SKM-1 (cell line): ENCODE measurements around the gene CACNG6.
"Not testable (repeated sequence)": the region's sequence is repeated elsewhere in the genome, so short reads cannot be mapped to it uniquely, and the experiment has no call there.

ENCODE experiments used
- DNase-seq: peaks from one replicate; lab custom pipeline; 2025; ENCODE audit not compliant: unreplicated experiment; lab: John Stamatoyannopoulos, UW

The CACNG6 gene

DNA sequence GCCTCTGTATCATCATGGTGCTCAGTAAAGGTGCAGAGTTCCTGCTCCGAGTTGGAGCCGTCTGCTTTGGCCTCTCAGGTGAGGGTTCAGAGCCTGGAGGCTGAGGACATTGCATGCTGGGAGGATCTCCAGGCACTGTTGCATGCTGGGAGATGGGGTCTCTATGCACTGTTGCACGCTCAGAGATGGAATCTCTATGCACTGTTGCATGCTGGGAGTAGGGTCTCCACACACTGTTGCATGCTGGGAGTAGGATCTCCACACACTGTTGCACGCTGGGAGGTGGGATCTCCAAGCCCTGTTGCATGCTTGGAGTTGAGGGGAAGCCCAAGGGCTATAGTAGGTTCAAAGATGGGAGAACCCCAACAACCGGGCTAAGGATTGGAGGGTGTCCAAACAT lies 8.3 kb downstream of the CACNG6 start:
- DNase-seq = no peak

DNA sequence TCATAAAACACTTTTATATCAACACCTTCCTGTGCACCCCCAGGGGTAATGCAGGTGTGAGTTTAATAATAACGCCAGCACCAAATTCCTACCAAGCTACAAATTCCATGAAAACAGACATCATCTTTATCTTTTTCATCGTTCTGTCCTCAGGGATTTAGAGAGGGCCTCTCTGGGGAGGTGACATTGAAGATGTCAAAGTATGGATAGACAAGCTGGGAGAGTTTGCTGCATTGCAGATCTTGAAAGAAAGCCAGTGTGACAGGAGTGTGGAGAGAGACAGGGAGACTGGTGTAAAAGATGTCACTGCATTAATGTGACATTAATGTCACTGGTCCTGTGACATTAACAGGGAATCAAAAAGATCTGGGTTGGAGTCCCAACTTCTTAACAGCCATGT lies 10.1 kb downstream of the CACNG6 start:
- no peak for DNase-seq

DNA sequence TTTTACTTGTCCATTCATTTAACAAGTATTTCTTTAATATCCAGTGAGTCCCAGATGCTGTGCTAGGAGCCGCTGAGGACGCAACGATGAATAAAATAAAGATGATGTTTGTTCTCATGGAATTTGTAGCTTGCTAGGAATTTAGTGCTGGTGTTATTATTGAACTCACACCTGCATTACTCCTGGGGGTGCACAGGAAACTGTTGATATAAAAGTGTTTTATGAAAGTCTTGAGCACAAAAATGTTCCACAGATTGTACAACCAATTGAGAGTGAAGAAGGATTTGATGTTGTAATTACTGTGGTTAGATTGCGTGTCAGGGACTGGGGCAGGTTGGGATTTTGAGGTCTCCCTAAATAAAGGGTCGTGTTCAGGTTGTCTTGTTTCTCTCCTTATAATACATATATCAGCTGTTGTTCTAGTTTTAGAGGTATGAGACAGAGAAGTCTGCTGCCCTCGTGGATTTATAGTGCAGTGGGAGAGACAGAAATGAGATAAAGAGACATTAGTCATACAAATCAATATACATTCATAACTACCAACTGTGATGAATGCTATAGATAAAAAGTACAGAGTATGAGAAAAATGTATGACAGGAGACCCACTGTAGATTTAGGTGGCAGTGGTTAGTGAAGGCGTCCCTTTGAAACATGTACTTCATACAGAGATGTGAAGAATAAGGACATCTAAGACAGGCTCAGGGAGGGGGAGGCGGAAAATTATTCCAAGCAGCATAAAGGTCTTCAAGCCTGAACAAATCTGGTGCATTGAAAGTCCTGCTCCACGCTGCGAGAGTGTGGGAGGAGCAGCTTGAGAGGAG lies 11.3 kb downstream of the CACNG6 start:
- no peak for DNase-seq

DNA sequence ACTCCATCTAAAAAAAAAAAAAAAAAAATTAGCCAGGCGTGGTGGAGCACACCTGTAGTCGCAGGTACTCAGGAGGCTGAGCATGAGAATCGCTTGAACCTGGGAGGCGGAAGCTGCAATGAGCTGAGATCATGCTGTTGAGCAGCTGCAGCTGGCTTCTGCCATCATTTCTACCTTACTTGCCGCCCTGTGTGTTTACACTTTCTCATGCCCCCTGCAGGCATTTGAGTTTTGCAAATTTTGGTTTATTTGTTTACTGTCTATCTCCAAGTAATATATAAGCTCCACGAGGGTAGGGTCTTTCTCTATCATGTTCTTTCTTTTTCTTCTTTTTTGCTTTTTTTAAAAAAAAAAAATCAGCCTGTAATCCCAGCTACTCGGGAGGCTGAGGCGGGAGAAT lies 18.0 kb downstream of the CACNG6 start:
- no peak for DNase-seq

DNA sequence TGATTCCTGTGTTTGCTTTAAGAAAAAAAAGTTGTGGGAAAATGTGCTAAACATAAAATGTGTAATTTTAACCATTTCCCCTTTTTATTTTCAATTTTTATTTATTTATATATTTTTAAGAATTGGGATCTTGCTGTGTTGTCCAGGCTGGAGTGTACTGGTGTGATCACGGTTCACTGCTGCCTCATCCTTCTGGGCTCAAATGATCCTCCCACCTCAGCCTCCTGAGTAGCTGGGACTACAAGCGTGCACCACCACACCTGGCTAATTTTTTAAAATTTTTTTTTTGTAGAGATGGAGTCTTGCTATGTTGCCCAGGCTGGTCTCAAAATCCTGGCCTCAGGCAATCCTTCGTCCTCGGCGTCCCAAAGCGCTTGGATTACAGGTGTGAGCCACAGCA lies 19.0 kb downstream of the CACNG6 start:
- DNase-seq = no peak

DNA sequence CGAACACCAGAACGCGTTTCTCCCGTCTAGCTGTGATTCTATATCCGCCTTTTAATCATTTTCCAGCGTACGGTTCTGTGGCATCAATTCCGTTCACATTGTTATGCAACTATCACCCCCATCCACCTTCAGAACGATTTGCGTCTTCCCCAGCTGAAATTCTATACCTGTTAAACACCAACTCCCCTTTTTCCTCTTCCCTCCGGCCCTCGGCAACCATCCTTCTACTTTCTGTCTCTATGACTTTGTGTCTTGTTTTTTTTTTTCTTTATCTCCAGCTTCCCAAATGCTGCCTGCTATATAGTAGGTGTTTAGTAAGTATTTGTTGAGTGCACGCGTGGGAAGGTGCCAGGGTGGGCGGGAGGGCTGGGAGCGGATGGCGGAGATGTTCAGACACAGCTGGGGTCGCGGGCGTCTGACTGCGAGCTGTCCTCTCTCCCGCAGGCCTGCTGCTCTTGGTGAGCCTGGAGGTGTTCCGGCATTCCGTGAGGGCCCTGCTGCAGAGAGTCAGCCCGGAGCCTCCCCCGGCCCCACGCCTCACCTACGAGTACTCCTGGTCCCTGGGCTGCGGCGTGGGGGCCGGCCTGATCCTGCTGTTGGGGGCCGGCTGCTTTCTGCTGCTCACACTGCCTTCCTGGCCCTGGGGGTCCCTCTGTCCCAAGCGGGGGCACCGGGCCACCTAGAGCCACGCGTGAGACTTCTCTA lies 20.2 kb downstream of the CACNG6 start:
- no peak for DNase-seq

DNA sequence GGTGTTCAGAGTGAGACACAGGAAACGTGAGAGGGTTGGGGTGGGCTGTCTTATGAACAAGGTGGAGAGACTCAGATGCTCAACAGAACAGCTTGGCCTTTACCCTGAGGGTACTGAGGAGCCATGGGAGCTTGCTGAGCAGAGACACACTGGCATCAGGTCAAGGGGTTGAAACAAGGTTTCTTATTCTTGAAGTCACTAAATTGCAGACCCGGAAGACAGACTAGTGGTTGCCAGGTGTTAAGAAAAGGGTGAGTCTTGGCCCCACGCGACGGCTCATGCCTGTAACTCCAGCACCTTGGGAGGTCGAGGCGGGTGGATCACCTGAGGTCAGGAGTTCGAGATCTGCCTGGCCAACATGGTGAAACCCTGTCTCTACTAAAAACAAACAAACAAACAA lies 22.4 kb downstream of the CACNG6 start:
- no peak for DNase-seq

DNA sequence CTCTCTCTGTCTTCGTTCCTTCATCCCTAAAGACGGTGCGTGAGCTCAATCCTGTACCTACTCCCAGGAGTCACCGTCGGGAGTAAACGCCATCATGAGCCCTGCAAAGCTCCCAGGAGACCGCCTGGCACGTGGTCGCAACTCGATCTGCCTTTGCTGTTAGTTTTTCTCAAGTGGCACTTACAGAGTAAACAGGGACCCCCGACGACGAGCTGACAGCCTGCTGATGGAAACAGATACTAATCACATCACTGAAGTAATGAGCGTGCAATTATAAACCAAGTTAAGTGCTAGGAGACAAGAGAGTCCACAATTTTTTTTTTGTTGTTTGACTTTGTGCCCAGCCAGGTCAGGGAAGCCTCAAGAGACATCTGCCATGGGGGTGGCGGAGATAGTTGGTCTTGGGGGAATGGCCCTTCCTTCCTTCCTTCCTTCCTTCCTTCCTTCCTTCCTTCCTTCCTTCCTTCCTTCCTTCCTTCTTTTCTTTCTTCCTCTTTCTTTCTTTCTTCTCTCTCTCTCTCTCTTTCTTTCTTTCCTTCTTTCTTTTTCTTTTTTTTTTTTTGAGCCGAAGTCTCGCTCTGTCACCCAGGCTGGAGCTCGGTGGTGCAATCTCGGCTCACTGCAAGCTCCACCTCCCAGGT lies 23.6 kb downstream of the CACNG6 start:
- no peak for DNase-seq

DNA sequence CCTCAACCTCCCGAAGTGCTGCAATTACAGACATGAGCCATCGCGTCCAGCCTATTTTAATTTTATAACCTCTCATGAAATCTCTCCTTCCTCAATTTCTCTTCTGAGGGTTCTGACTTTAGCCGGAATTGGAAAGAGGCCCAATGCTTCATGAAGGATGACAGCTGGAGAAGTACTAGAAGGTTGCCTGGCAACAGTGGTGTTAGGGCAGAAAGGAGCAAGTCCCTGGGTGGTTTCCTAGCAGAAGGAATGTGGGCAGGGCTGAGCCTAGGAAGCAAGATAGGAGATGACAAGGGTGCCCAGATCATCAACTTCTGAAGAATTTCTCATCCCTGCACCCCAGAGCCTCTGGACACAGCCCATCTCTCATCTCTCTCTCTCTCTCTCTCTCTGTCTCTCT lies 25.8 kb downstream of the CACNG6 start:
- DNase-seq = no peak

DNA sequence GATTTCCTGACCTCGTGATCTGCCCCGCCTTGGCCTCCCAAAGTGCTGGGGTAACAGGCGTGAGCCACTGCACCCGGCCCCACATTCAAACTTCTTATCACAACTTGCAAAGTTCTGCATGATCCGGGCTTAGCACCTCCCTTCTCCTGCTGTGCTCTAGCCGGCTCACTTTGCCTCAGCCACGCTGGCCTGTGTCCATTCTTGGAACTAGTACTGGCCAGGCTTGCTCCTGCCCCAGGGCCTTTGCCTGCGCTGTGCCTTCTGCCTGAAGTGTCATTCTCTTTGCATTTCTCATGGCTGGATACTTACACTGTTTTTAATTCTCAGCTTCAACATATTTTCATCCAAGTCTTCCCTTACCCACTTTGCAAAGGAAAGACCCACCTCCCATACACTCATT lies 29.9 kb downstream of the CACNG6 start:
- DNase-seq = no peak

DNA sequence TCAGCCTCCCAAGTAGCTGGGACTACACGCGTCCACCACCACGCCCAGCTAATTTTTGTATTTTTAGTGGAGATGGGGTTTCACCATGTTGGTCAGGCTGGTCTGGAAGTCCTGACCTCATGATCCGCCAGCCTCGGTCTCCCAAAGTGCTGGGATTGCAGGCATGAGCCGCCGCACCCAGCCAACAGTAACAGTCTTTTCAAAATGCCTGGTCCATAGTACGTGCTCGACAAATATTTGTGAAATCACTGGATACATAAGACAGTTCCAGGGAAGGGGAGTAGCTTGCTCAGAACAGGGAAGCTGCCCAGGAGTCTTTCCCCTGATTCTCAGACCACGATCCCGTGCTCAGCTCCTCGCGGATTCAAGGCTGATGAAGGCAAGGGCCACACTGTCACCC lies 30.5 kb downstream of the CACNG6 start:
- DNase-seq = no peak

DNA sequence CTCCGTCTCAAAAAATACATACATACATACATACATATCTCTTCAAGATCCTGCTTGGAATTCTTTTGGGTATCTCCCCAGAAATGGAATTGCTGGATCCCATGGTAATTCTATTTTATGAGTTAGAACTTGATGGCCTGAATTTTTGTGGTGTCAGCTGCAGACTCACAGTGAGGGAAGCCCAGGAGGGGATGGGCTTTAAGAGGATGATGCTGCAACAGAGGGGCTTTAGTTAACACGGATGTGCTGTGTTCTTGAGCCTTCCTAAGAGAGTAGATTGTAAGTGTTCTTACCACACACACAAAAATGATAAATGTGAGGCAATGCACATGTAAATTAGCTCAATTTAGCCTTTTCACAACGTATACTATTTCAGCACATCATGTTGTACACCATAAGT lies 31.8 kb downstream of the CACNG6 start:
- no peak for DNase-seq

DNA sequence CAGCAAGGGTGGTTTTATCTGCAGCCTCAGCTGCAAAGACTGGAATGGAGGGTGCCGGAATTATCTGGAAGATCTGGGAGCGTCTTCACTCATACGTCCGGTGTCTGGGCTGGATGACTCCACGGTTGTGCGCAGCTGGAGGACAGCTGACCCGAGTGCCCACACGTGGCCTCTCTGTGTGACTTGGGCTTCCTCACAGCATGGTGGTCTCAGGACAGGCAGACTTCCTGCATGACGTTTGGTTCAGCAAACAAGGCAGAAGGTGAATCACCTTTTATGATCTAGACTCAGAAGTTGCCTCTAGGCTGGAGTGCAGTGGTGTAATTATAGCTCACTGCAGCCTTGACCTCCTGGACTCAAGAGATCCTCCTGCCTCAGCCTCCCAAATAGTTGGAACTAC lies 33.2 kb downstream of the CACNG6 start:
- no peak for DNase-seq

DNA sequence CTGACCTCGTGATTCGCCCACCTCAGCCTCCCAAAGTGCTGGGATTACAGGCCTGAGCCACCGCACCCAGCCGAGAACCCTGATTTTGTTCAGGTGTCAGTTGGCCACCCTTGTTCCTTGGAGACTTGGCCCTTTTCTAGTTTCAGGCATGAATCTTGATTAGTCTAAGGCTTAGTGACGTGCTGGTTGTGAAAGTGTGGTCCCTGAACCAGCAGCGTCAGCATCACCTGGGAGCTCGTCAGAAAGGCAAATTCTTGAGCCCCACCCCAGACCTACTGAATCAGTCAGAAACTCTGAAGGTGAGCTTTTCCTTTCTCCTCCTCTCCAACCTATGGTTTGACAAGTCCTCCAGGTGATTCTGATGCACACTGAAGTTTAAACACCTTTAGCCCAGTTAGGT lies 35.2 kb downstream of the CACNG6 start:
- DNase-seq = no peak

DNA sequence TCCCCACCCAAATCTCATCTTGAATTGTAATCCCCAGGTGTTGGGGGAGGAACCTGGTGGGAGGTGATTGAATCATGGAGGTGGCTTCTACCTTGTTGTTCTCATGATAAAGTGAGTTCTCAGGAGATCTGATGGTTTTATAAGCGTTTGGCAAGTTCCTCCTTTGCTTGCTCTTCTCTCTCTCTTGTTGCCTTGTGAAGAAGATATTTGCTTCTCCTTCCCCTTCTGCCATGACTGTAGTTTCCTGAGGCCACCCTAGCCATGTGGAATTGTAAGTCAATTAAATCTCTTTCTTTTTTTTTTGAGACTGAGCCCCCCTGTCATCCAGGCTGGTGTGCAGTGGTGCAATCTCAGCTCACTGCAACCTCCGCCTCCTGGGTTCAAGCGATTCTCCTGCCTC lies 37.9 kb downstream of the CACNG6 start:
- no peak for DNase-seq

DNA sequence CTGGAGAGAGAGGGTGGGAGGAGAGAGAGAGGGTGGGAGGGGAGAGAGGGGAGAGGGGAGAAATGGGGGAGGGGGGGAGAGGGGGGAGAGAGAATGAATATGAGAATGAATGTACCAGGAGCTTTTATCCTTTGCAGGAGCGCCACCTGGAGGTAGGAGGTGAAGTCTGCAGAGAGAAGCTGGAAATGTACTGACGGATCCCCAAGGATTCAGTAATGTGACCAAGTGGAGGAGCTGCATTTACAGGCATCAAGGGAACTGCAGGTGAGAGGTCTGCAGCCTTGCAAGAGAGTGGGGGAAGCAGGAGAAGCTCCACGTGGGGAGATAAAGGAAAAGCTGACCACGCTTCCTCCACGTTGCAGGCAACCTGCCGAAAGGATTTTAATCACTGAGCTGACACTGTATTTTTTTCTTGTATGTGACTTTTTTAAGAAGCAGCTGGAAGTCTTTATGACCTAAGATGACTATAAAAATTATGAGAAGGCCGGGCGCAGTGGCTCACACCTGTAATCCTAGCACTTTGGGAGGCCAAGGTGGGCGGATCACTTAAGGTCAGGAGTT lies 38.6 kb downstream of the CACNG6 start:
- DNase-seq = no peak

DNA sequence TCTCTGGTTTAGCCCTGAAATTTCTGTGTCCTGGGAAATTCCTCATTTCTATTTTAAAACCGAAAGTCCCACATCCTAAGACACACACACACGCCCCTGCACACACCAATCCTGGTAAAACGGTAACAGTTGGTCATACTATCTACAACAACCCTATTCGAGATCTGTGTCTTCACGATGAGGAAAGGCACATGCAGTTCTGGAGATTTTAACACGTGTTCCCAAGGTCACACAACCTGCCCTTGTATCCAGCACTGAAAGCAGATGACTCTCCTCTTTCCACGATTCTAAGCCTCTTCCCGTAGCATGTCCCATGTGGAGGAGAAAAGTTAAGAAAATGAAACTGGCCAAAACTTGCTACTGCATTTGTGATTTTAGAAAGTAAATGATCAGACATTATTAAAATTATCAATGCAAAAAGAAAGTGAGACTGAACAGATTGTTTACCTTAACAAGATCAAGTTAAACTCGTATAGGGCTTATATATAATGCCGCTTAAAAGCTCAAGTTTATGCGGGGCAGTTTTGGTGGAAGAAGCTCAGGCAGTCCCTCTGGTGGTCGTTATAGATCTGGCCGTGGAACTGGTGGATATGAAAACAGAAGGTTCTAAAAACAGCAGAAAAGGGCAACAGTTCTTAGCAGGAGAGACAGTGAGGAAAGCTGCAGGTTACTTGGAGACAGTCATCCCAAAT lies 39.6 kb downstream of the CACNG6 start:
- no peak for DNase-seq

DNA sequence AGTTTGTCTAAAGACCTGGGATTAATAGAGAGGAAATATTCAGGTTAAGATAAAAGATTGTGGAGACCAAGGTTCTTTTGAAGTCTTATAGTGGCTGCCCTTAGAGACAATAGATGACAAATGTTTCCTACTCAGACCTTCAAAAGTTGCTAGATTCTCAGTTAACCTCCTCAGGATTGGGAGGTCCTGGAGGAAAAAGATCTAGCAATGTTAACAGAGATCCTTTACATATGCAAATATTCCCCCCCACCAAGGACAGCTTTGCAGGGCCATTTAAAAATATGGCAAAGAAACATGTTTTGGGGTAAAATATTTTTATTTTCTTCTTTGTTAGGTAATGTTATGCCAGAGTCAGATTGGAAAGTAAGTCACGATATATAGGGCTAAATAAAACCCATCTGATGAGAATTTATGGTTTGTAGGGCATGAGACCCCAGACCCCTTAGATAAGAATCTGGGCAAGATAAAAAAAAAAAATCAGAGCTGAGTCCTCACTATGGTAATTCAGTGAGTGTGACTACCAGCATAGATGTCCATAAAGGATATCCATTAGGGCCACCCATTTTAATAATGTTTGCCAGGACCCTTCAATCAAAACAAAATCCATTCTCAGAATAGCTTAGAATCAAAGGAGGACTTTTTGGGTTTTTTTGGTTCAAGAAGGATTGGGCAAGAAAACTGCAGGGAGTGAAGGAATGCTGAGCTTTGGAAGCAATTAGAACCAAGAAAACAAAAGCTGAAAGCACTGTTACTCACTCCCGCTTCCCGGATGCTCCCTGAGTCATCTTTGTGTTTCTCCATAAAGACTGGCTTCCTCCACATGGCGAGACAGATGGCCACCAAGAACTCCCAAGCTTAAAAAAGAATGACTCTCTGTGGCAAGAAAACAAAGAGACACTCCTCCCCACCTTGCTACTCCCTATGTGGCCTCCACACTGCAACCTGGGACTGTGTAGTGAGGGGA lies 44.1 kb downstream of the CACNG6 start:
- DNase-seq = no peak

DNA sequence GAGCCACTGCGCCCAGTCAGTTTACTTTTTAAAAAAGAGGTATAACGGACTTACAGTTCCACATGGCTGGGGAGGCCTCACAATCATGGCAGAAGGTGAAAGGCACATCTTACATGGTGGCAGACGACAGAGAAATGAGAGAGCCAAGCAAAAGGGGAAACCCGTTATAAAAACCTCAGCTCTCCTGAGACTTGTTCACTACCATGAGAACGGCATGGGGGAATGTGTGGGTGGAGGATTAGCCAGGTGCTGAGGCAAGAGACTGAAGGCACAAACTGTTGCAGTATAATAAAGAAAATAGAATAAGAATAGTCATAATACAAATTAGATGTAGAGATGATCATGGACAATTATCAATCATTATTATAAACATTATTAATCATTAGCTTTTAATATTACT lies 45.1 kb downstream of the CACNG6 start:
- not testable (repeated sequence) for DNase-seq

DNA sequence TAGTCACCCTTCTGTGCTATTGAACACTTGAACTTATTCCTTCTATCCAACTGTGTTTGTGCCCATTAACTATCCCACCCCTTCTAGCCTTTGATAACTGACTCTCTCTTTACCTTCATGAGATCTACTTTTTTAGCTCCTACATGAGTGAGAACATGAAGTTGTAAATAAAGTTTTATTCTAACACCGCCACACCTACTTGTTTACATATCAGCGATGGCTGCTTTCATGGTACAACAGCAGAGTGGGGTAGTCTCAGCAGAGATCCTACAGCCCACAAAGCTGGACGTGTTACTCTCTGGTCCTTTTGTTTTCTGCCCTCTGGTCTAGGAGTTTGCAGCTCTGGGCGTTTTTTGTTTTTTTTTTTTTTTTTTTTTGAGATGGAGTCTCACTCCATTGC lies 48.6 kb downstream of the CACNG6 start:
- no peak for DNase-seq
